ENCODE measurements around the gene ZG16.

Gene ZG16

GRCh38 chr16:29812754-29813643 is 34.9 kb downstream of the ZG16 start:
- no peak overlapping the region for H3K4me3 ChIP-seq (replicated peaks; ENCODE audit: low read depth, low read length)
- TF ChIP-seq CTCF (IDR thresholded peaks at IDR 0.05; ENCODE audit: insufficient read depth, low read length, poor library complexity, severe bottlenecking), result no peak

GRCh38 chr16:29813644-29814562 is 35.8 kb downstream of the ZG16 start:
- no peak for DNase-seq (ENCODE audit: extremely low read depth, insufficient read length)
- Histone ChIP-seq H3K36me3 (ENCODE audit: control insufficient read depth, insufficient read depth, low read length) (peaks cover 12% of the 10 kb centered on the region), H3K4me3 (replicated peaks; ENCODE audit: low read depth, low read length) (no peak overlapping the region)

More at GRCh38 chr16:29812754-29813643, 34.9 kb downstream of the ZG16 start:
- H3K27me3 ChIP-seq (replicated peaks; ENCODE audit: control insufficient read depth, insufficient read depth, low read length), result no peaks in the 10 kb centered on the region
- DNase-seq (ENCODE audit: extremely low read depth, insufficient read length), result no peak
- H3K36me3 ChIP-seq (ENCODE audit: control insufficient read depth, insufficient read depth, low read length), result peaks cover 14% of the 10 kb centered on the region

GRCh38 chr16:29814592-29814991 is 36.5 kb downstream of the ZG16 start:
- H3K27me3 ChIP-seq (replicated peaks; ENCODE audit: control insufficient read depth, insufficient read depth, low read length), result no peaks in the 10 kb centered on the region
- H3K4me3 ChIP-seq (replicated peaks; ENCODE audit: low read depth, low read length), result no peak overlapping the region
- no peak for DNase-seq (ENCODE audit: extremely low read depth, insufficient read length)
- no peak for TF ChIP-seq CTCF (IDR thresholded peaks at IDR 0.05; ENCODE audit: insufficient read depth, low read length, poor library complexity, severe bottlenecking)
- H3K36me3 ChIP-seq (ENCODE audit: control insufficient read depth, insufficient read depth, low read length), result peaks cover 9% of the 10 kb centered on the region

More at GRCh38 chr16:29813644-29814562, 35.8 kb downstream of the ZG16 start:
- no peaks in the 10 kb centered on the region for H3K27me3 ChIP-seq (replicated peaks; ENCODE audit: control insufficient read depth, insufficient read depth, low read length)
- no peak for TF ChIP-seq CTCF (IDR thresholded peaks at IDR 0.05; ENCODE audit: insufficient read depth, low read length, poor library complexity, severe bottlenecking)

- no peak for DNase-seq (ENCODE audit: extremely low read depth, insufficient read length)
- H3K4me3 ChIP-seq (replicated peaks; ENCODE audit: low read depth, low read length), result peak overlapping the region; percentile 89
- TF ChIP-seq CTCF (IDR thresholded peaks at IDR 0.05; ENCODE audit: insufficient read depth, low read length, poor library complexity, severe bottlenecking), result no peak
- peaks cover 7% of the 10 kb centered on the region for H3K36me3 ChIP-seq (ENCODE audit: control insufficient read depth, insufficient read depth, low read length)
- no peaks in the 10 kb centered on the region for H3K27me3 ChIP-seq (replicated peaks; ENCODE audit: control insufficient read depth, insufficient read depth, low read length)
Observed at GRCh38 chr16:29815032-29815721, 37.1 kb downstream of the ZG16 start.
